Urinary bladder (tissue), 4 donors: Measurements from ENCODE around the gene ZNF514. TPM values are rescaled to one million over a fixed set of nuclear protein-coding genes. Genes with fewer than 3 reads are reported as not detected.
"Not testable (repeated sequence)": the region's sequence is repeated elsewhere in the genome, so short reads cannot be mapped to it uniquely, and the experiment has no call there.

Source experiments
- DNase-seq: peaks from one replicate; pipeline ENCODE4 v3.0.0-alpha.2; 2015; ENCODE audit errors: extremely low spot score
- H3K27ac ChIP-seq: one replicate; pipeline ENCODE4 v1.5.1; 2013; ENCODE audit warnings: low read depth, mild to moderate bottlenecking, moderate library complexity
- H3K36me3 ChIP-seq: one replicate; pipeline ENCODE4 v1.6.1; 2013; ENCODE audit warnings: mild to moderate bottlenecking, moderate library complexity; ENCODE audit not compliant: insufficient read depth
- H3K4me1 ChIP-seq: one replicate; pipeline ENCODE4 v1.6.1; 2013; ENCODE audit warnings: mild to moderate bottlenecking, moderate library complexity; ENCODE audit not compliant: insufficient read depth
- H3K4me3 ChIP-seq: one replicate; pipeline ENCODE4 v1.5.1; 2013; ENCODE audit warnings: low read depth, low read length
- WGBS: extraction: QIAGEN DNeasy Blood & Tissue Kit; methylation state at CpG from one replicate; pipeline ENCODE4 v1.1.7; 2013; 5-methylcytosine and 5-hydroxymethylcytosine counted together
- polyA plus RNA-seq: library from polyadenylated mRNA; stranded (reverse); fragments of 200-250 nt; gene quantifications from one replicate; pipeline ENCODE4 v1.2.3, GENCODE V29; 2013
- total RNA-seq: library from RNA; depleted of rRNA; stranded (reverse); fragments of >200 nt; gene quantifications from one replicate; pipeline ENCODE4 v1.2.3, GENCODE V29; 2014
- donor health status: healthy with polysubstance abuse.
- donor health status: healthy.

ZNF514 gene
- total and polyA plus RNA-seq, 2 donors, result 11.3 to 38.5 TPM

GRCh38 chr2:95110395-95110794 lies 49.3 kb downstream of the ZNF514 start:
- peaks cover 10% of the 10 kb centered on the region for H3K36me3 ChIP-seq
- no peak for DNase-seq
- H3K27ac ChIP-seq, result no peak overlapping the region
- no peak overlapping the region for H3K4me3 ChIP-seq
- H3K4me1 ChIP-seq, result no peaks in the 10 kb centered on the region

DNA sequence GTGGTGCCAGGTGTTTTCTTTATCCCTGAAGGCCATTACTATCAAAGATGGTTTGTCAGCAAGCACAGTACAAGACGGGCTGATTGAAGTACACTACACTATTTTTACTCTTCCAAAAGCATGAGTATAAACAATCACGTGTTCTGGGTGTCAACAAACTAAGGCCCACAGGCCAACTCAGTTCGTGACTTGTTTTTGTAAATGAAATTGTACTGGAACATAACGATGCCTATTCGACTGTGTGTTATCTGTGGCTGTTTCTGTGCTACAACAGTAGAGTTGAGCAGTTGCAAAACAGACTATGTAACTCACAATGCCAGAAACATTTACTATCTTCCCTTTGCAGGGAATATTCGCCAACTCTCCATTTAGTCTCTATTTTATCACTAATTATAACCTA lies 50.4 kb downstream of the ZNF514 start:
- Histone ChIP-seq H3K27ac (no peak overlapping the region), H3K4me3 (no peak overlapping the region), H3K4me1 (no peaks in the 10 kb centered on the region), H3K36me3 (peaks cover 11% of the 10 kb centered on the region)
- 87% methylated on average over 6 of the region's 6 CpGs for WGBS
- no peak for DNase-seq

- Histone ChIP-seq H3K4me1 (no peaks in the 10 kb centered on the region), H3K36me3 (peaks cover 11% of the 10 kb centered on the region), H3K4me3 (no peak overlapping the region), H3K27ac (no peak overlapping the region)
- DNase-seq, result no peak
- 94% methylated on average over 2 of the region's 2 CpGs for WGBS
These were observed 53.6 kb downstream of the ZNF514 start for GRCh38 chr2:95106081-95106480.

- H3K4me3 ChIP-seq, result no peak overlapping the region
- WGBS, result 93% methylated on average over 8 of the region's 8 CpGs
- no peaks in the 10 kb centered on the region for H3K4me1 ChIP-seq
- peaks cover 10% of the 10 kb centered on the region for H3K36me3 ChIP-seq
- no peak overlapping the region for H3K27ac ChIP-seq
- no peak for DNase-seq
These were observed 55.0 kb downstream of the ZNF514 start for GRCh38 chr2:95104606-95105005.

GRCh38 chr2:95099910-95100309 lies 59.7 kb downstream of the ZNF514 start:
- no peak for DNase-seq
- Histone ChIP-seq H3K4me3 (no peak overlapping the region), H3K4me1 (no peaks in the 10 kb centered on the region), H3K27ac (no peak overlapping the region), H3K36me3 (no peaks in the 10 kb centered on the region)
- WGBS, result 94% methylated on average over 2 of the region's 2 CpGs

GRCh38 chr2:95098273-95098672 lies 61.4 kb downstream of the ZNF514 start:
- 92% methylated on average over 5 of the region's 5 CpGs for WGBS
- not testable (repeated sequence) for H3K36me3 ChIP-seq, H3K4me3 ChIP-seq, H3K4me1 ChIP-seq, DNase-seq, H3K27ac ChIP-seq

Other genes with a start within 250 kb of the ZNF514 start
- 3.6 TPM for gene MAL, start 134.1 kb downstream of the ZNF514 start, total RNA-seq
- 13.3 TPM for gene MAL, start 134.1 kb downstream of the ZNF514 start, polyA plus RNA-seq
- gene MRPS5, start 38.0 kb downstream of the ZNF514 start, total RNA-seq, result 43.5 TPM
- gene MRPS5, start 38.0 kb downstream of the ZNF514 start, polyA plus RNA-seq, result 49.3 TPM
- gene ZNF2, start 6.0 kb upstream of the ZNF514 start, total RNA-seq, result 9.5 TPM
- 3.4 TPM for gene ZNF2, start 6.0 kb upstream of the ZNF514 start, polyA plus RNA-seq
- gene ZNF892, start 47.7 kb upstream of the ZNF514 start, total RNA-seq, result 11.5 TPM
- gene ZNF892, start 47.7 kb upstream of the ZNF514 start, polyA plus RNA-seq, result 1.4 TPM
- 13.6 TPM for gene PROM2, start 114.6 kb upstream of the ZNF514 start, total RNA-seq
- gene PROM2, start 114.6 kb upstream of the ZNF514 start, polyA plus RNA-seq, result 25.1 TPM
- gene KCNIP3, start 137.5 kb upstream of the ZNF514 start, total RNA-seq, result 6.1 TPM
- 16.8 TPM for gene KCNIP3, start 137.5 kb upstream of the ZNF514 start, polyA plus RNA-seq
- 17.8 TPM for gene FAHD2A, start 242.9 kb upstream of the ZNF514 start, total RNA-seq
- gene FAHD2A, start 242.9 kb upstream of the ZNF514 start, polyA plus RNA-seq, result 20.3 TPM